GM12878 (cell line): ENCODE results near the gene PMM1. TPM values are rescaled to one million over a fixed set of nuclear protein-coding genes. Genes with fewer than 3 reads are reported as not detected.

Source experiments
- ATAC-seq: fragments of 200-7000 bp; cut with Tn5 transposase; 3 replicates; pipeline ENCODE4 v1.9.1; 2020; ENCODE audit warnings: mild to moderate bottlenecking, moderate library complexity
- BruUV-seq: library from RNA; stranded (reverse); fragments of 400-500 nt; replicated peaks from 2 replicates; lab custom pipeline; 2021; lab: Mats Ljungman, UMichigan
- CTCF ChIA-PET: fragments of 300-600 bp; sonication (Branson Sonifier 250); formaldehyde crosslinking; extraction: SDS; loops from one replicate; lab custom pipeline; 2021; ENCODE audit warnings: inconsistent platforms; lab: Yijun Ruan, JAX
- POLR2A ChIA-PET: fragments of 350-600 bp; formaldehyde crosslinking; extraction: SDS; loops from one replicate; lab custom pipeline; 2021; ENCODE audit warnings: inconsistent platforms; lab: Charles Lee
- RAD21 ChIA-PET: fragments of 300-600 bp; sonication (Branson Sonifier 250); formaldehyde crosslinking; loops from one replicate; lab custom pipeline; 2023; ENCODE audit warnings: antibody characterized with exemption; ENCODE audit not compliant: unreplicated experiment; lab: Charles Lee
- SMC1A ChIA-PET: fragments of 300-600 bp; sonication (Branson Sonifier 250); formaldehyde crosslinking; loops from one replicate; lab custom pipeline; 2023; ENCODE audit not compliant: unreplicated experiment, uncharacterized antibody; lab: Charles Lee
- DNase-seq: peaks from one replicate; pipeline ENCODE4 v3.0.0-alpha.2; 2011; ENCODE audit warnings: low read depth, low spot score
- FAIRE-seq: peaks from 3 replicates; lab custom pipeline; 2011; peaks lifted over from hg19 to GRCh38; lab: Jason Lieb, UNC
- H2AFZ ChIP-seq: 2 replicates; pipeline ENCODE4 v1.6.0; 2011; ENCODE audit warnings: low read depth, low read length, control low read depth; ENCODE audit not compliant: control insufficient read depth
- H3K27ac ChIP-seq: 2 replicates; pipeline ENCODE4 v1.5.1; 2011; ENCODE audit warnings: control low read depth; ENCODE audit not compliant: control insufficient read depth, insufficient read depth
- H3K27me3 ChIP-seq, 2 experiments: replicated peaks in 1 of 2; 2 replicates each; pipeline versions ENCODE4 v1.6.0 to v1.6.1; 2011; ENCODE audit warnings: low read length in 1 of 2; ENCODE audit not compliant: control insufficient read depth in 2 of 2, insufficient read depth in 2 of 2
- H3K36me3 ChIP-seq, 2 experiments: 2 replicates each; pipeline ENCODE4 v1.5.1; 2011; ENCODE audit warnings: low read length in 1 of 2; ENCODE audit not compliant: control insufficient read depth in 2 of 2, insufficient read depth in 2 of 2
- H3K4me1 ChIP-seq: 2 replicates; pipeline ENCODE4 v1.6.1; 2011; ENCODE audit warnings: mild to moderate bottlenecking, low read length, moderate library complexity, mixed read lengths; ENCODE audit not compliant: control insufficient read depth, insufficient read depth
- H3K4me2 ChIP-seq: 2 replicates; pipeline ENCODE4 v1.6.0; 2011; ENCODE audit warnings: control low read depth; ENCODE audit not compliant: control insufficient read depth, insufficient read depth
- H3K4me3 ChIP-seq: fragments of 200-600 bp; sonication (generic); 2 replicates; pipeline ENCODE4 v1.5.1; 2016
- H3K79me2 ChIP-seq: 2 replicates; pipeline ENCODE4 v1.6.0; 2011; ENCODE audit warnings: low read length; ENCODE audit not compliant: control insufficient read depth, insufficient read depth
- H3K9ac ChIP-seq: 2 replicates; pipeline ENCODE4 v1.8.0; 2011; ENCODE audit warnings: low read length, control low read depth, mixed read lengths; ENCODE audit not compliant: control insufficient read depth, insufficient read depth
- H3K9me3 ChIP-seq: replicated peaks from 3 replicates; pipeline ENCODE4 v1.5.1; 2011; ENCODE audit warnings: mild to moderate bottlenecking, low read length; ENCODE audit not compliant: control insufficient read depth, insufficient read depth
- H4K20me1 ChIP-seq: 2 replicates; pipeline ENCODE4 v1.6.0; 2011; ENCODE audit not compliant: control insufficient read depth, insufficient read depth
- CEBPB ChIP-seq, 2 experiments: fragments of 150-350 bp in 1 of 2; IDR thresholded peaks; 2 replicates each; pipeline ENCODE4 v1.6.1; 2012 to 2014; ENCODE audit warnings: low read depth in 2 of 2, low read length in 2 of 2, borderline replicate concordance in 1 of 2, inconsistent platforms in 1 of 2
- CREM ChIP-seq: IDR thresholded peaks from 2 replicates; pipeline ENCODE4 v1.6.1; 2014; ENCODE audit warnings: antibody characterized with exemption, low read depth
- HDAC2 ChIP-seq: fragments of 200-600 bp; sonication (generic); IDR thresholded peaks from 2 replicates; pipeline ENCODE4 v1.6.1; 2017
- IKZF2 ChIP-seq, 2 experiments: fragments of 450-650 bp; IDR thresholded peaks; 2 replicates each; pipeline ENCODE4 v1.6.1; 2017; ENCODE audit warnings: mild to moderate bottlenecking in 2 of 2, moderate library complexity in 2 of 2
- LARP7 ChIP-seq: fragments of 450-650 bp; IDR thresholded peaks from 2 replicates; pipeline ENCODE4 v1.6.1; 2017; ENCODE audit warnings: mild to moderate bottlenecking
- MLLT1 ChIP-seq: fragments of 450-650 bp; IDR thresholded peaks from 2 replicates; pipeline ENCODE4 v1.6.1; 2016; ENCODE audit warnings: mild to moderate bottlenecking
- POLR2AphosphoS2 ChIP-seq: IDR thresholded peaks from 2 replicates; pipeline ENCODE4 v1.6.1; 2011; ENCODE audit warnings: low read depth, mild to moderate bottlenecking, low read length, improper control_type of control experiment, moderate library complexity
- POU2F2 ChIP-seq: IDR thresholded peaks from 3 replicates; pipeline ENCODE4 v1.6.1; 2011; ENCODE audit warnings: low read depth, mild to moderate bottlenecking, low read length, borderline replicate concordance
- RUNX3 ChIP-seq: IDR thresholded peaks from 2 replicates; pipeline ENCODE4 v1.6.1; 2012; ENCODE audit warnings: low read length, inconsistent platforms
- SMAD5 ChIP-seq: IDR thresholded peaks from 2 replicates; pipeline ENCODE4 v1.6.1; 2016; ENCODE audit warnings: antibody characterized with exemption, low read depth
- STAT1 ChIP-seq: fragments of 450-650 bp; conservative IDR thresholded peaks from 2 replicates; pipeline ENCODE4 v1.6.1; 2014; ENCODE audit warnings: antibody characterized with exemption, mild to moderate bottlenecking
- ZNF24 ChIP-seq: fragments of 450-650 bp; IDR thresholded peaks from 2 replicates; pipeline ENCODE4 v1.6.1; 2017; ENCODE audit warnings: antibody characterized with exemption, mild to moderate bottlenecking
- WGBS: methylation state at CpG from one replicate; pipeline ENCODE4 v1.1.6; 2016; ENCODE audit warnings: low lambda C conversion rate; ENCODE audit not compliant: insufficient replicate concordance, insufficient coverage; ENCODE audit errors: missing lambda C conversion rate; 5-methylcytosine and 5-hydroxymethylcytosine counted together
- in situ Hi-C: fragments of 300-500 bp; cut with MboI; formaldehyde crosslinking; loops from 9 replicates; pipeline ENCODE4 v1.14.3; 2018; ENCODE audit warnings: mixed read lengths
- intact Hi-C: fragments of 100-400 bp; cut with micrococcal nuclease; formaldehyde crosslinking; loops from one replicate; pipeline ENCODE4 v1.14.2; 2022; ENCODE audit not compliant: unreplicated experiment
- polyA plus RNA-seq, 11 experiments: library from polyadenylated mRNA; depleted of rRNA in 4 of 11; unstranded in 6 of 11; stranded (reverse) in 5 of 11; fragments of >200 nt; fragmentation: Nextera tagmentation in 4 of 11; fragmentation: Illumina TruSeq in 1 of 11; extraction: Ambion mirVana in 4 of 11; extraction: Trizol in 1 of 11; gene quantifications; 1 replicate in 1 of 11; 2 replicates in 10 of 11; pipeline versions ENCODE4 v1.2.1 to v1.2.3, GENCODE V29; 2011 to 2016; ENCODE audit warnings: inconsistent platforms in 2 of 11, missing spikeins in 2 of 11, low read depth in 1 of 11
- total RNA-seq, 4 experiments: library from RNA; depleted of rRNA in 3 of 4; stranded (reverse); fragments of >200 nt in 3 of 4; fragmentation: Illumina TruSeq in 1 of 4; extraction: Trizol in 1 of 4; gene quantifications; 2 replicates each; pipeline versions ENCODE4 v1.2.1 to v1.2.3, GENCODE V29; 2013 to 2021

PMM1 gene
- total and polyA plus RNA-seq, 10 of the 15 experiments (the other 5 are each of a cell fraction or from before 2014, with no cell fraction given): 8.2 to 32.2 (median 16.9) TPM

- H2AFZ ChIP-seq: no peak overlapping the region
- WGBS: under 1% methylated on average over 8 of the region's 8 CpGs
Observed at GRCh38 chr22:41621911-41622179, 32.2 kb upstream of the PMM1 start.

GRCh38 chr22:41621099-41621910 is 31.7 kb upstream of the PMM1 start, which contains the start of gene XRCC6:
TSS of gene XRCC6 (plus strand) at chr22:41621295. CDS start at chr22:41622005, 710 bp downstream.
- Histone ChIP-seq H3K27ac (peak within 1 kb of the TSS; percentile 97), H3K9me3 (no peaks in the 10 kb centered on the region), H3K9ac (peak within 1 kb of the TSS; percentile 97), H3K79me2 (peaks cover 59% of the 10 kb centered on the region), H3K36me3 (peaks cover 2 to 9% of the 10 kb centered on the region in 2 experiments), H3K4me3 (peak within 1 kb of the TSS; percentile 95), H3K27me3 (no peaks in the 10 kb centered on the region), H2AFZ (peak within 1 kb of the TSS; percentile 97), H4K20me1 (peaks cover 4% of the 10 kb centered on the region; the same call in 1 of the 2 replicates), H3K4me2 (peak within 1 kb of the TSS; percentile 89), H3K4me1 (peaks cover 5% of the 10 kb centered on the region)
- RAD21 ChIA-PET: interaction anchor here (0.6 to 2.1 kb wide), 12 partner anchors 18 to 323 kb away, joined by 3 to 10 read pairs (median 4); partner anchors contain the start of genes PMM1 and POLR3H
- FAIRE-seq: peak; percentile 97
- SMC1A ChIA-PET: interaction anchor here (0.9 to 2.1 kb wide), 2 partner anchors 18 to 153 kb away, joined by 3 to 8 read pairs; partner anchors contain the start of gene PHF5A
- DNase-seq: peak; percentile 100
- intact Hi-C loops (loop anchor here (2.0 kb wide), 1 partner anchor 45 kb away; no protein-coding TSS in a partner anchor), in situ Hi-C loops (no loop called here)
- CTCF ChIA-PET: interaction anchor here (0.6 to 4.2 kb wide), 6 partner anchors 17 to 94 kb away, joined by 3 to 16 read pairs (median 3); partner anchors contain the start of genes PMM1 and POLR3H
- 1% methylated on average over 64 of the region's 70 CpGs for WGBS
- peak; percentile 85 for ATAC-seq
- POLR2A ChIA-PET: interaction anchor here (0.6 to 4.7 kb wide), 14 partner anchors 17 to 821 kb away, joined by 3 to 74 read pairs (median 5); partner anchors contain the start of genes CCDC134, CENPM, PMM1 and SNU13
- BruUV-seq: no TSS peak
- TF ChIP-seq LARP7 (peak; percentile 87), HDAC2 (no peak), POU2F2 (peak; percentile 39; the same call in 1 of the 3 replicates), SMAD5 (peak; percentile 33; the same call in 1 of the 2 replicates), POLR2AphosphoS2 (0 out of 2 replicates have a peak, but pooled peaks have one; percentile 71), CREM (peak; percentile 95), MLLT1 (peak; percentile 50; the same call in 1 of the 2 replicates), STAT1 (peak; percentile 57; the same call in 1 of the 2 replicates), CEBPB (IDR thresholded peaks at IDR 0.05; ENCODE audit: borderline replicate concordance in 1 of 2, low read depth in 2 of 2, low read length in 2 of 2) (no peak), IKZF2 (IDR thresholded peaks at IDR 0.05) (peak; percentile 52 to 53; a peak in 2 of 4 replicates)

More at GRCh38 chr22:41621911-41622179, 32.2 kb upstream of the PMM1 start:
- no TSS peak for BruUV-seq
- in situ Hi-C loops: no loop called here
- TF ChIP-seq ZNF24 (no peak), RUNX3 (0 out of 2 replicates have a peak, but pooled peaks have one; percentile 0)
- CTCF ChIA-PET: interaction anchor here (1.2 to 4.2 kb wide), 3 partner anchors 24 to 95 kb away, joined by 3 to 16 read pairs (median 3); no protein-coding TSS in a partner anchor
- H3K79me2 ChIP-seq: peaks cover 57% of the 10 kb centered on the region
- H3K4me2 ChIP-seq: peak overlapping the region; percentile 89
- H4K20me1 ChIP-seq: peaks cover 4% of the 10 kb centered on the region; the same call in 1 of the 2 replicates
- ATAC-seq: no peak
- no peak for DNase-seq
- peak overlapping the region; percentile 97 for H3K27ac ChIP-seq
- no peaks in the 10 kb centered on the region for H3K27me3 ChIP-seq
- H3K4me1 ChIP-seq: peaks cover 5% of the 10 kb centered on the region
- intact Hi-C loops: loop anchor here (2.0 kb wide), 1 partner anchor 45 kb away; no protein-coding TSS in a partner anchor
- POLR2A ChIA-PET: interaction anchor here (0.7 to 4.7 kb wide), 9 partner anchors 17 to 241 kb away, joined by 3 to 74 read pairs (median 9); partner anchors contain the start of genes CCDC134, PMM1, SNU13 and TEF
- H3K9ac ChIP-seq: peak overlapping the region; percentile 97
- RAD21 ChIA-PET: interaction anchor here (0.7 to 2.1 kb wide), 7 partner anchors 18 to 322 kb away, joined by 3 to 10 read pairs (median 4); partner anchors contain the start of genes PMM1 and POLR3H
- H3K9me3 ChIP-seq: no peaks in the 10 kb centered on the region
- peaks cover 2 to 9% of the 10 kb centered on the region in 2 experiments for H3K36me3 ChIP-seq
- SMC1A ChIA-PET: interaction anchor here (0.9 to 2.1 kb wide), 2 partner anchors 18 to 154 kb away, joined by 3 to 8 read pairs; partner anchors contain the start of gene PHF5A
- FAIRE-seq: peak; percentile 13
- H3K4me3 ChIP-seq: peak overlapping the region; percentile 89
